Measurements from ENCODE around the gene CHI3L2. TPM values are rescaled to one million over a fixed set of nuclear protein-coding genes. Genes with fewer than 3 reads are reported as not detected.

The CHI3L2 gene
- total and polyA plus RNA-seq, 2 donors (not counting 1 experiment from before 2014, with no cell fraction given): 9.2 to 31.5 TPM

- Histone ChIP-seq H3K79me2 (ENCODE audit: control insufficient read depth, insufficient read depth, low read length) (peaks cover 42% of the 10 kb centered on the region), H3K4me2 (replicated peaks; ENCODE audit: low read depth, low read length, poor library complexity, severe bottlenecking) (peak overlapping the region; percentile 88), H2AFZ (ENCODE audit: insufficient read depth, low read depth, low read length, poor library complexity, severe bottlenecking) (peak overlapping the region; percentile 84), H3K4me3 (ENCODE audit: control extremely low read depth in 1 of 5, extremely low read depth in 1 of 5, insufficient read depth in 1 of 5, low read depth in 2 of 5, low read length in 4 of 5) (peak overlapping the region; percentile 12 to 87 (median 71)), H4K20me1 (ENCODE audit: control insufficient read depth, insufficient read depth, low read length, poor library complexity, severe bottlenecking) (no peaks in the 10 kb centered on the region), H3K27ac (ENCODE audit: low read length in 2 of 2) (peak overlapping the region; percentile 88 to 96), H3K36me3 (replicated peaks in 1 of 2; ENCODE audit: control extremely low read depth in 1 of 2, control insufficient read depth in 1 of 2, extremely low read depth in 1 of 2, insufficient read depth in 2 of 2, low read length in 1 of 2) (peaks cover 0 to 13% of the 10 kb centered on the region in 2 experiments), H3K9me3 (ENCODE audit: control extremely low read depth in 1 of 3, control insufficient read depth in 2 of 3, insufficient read depth in 1 of 3, low read length in 2 of 3) (no peaks in the 10 kb centered on the region), H3K27me3 (replicated peaks in 1 of 4; ENCODE audit: control extremely low read depth in 1 of 4, control insufficient read depth in 3 of 4, insufficient read depth in 4 of 4, low read length in 3 of 4) (no peaks in the 10 kb centered on the region), H3K9ac (ENCODE audit: low read length) (peak overlapping the region; percentile 83), H3K4me1 (ENCODE audit: control insufficient read depth in 2 of 2, insufficient read depth in 2 of 2, low read length in 2 of 2) (peaks cover 58 to 68% of the 10 kb centered on the region in 2 donors)
- Mint-ChIP-seq H3K4me1 (peaks cover 76% of the 10 kb centered on the region), H3K27ac (peak overlapping the region; percentile 96), H3K9me3 (ENCODE audit: insufficient read depth) (no peaks in the 10 kb centered on the region), H3K4me3 (peak overlapping the region; percentile 91), H3K27me3 (no peaks in the 10 kb centered on the region)
- ChIA-PET POLR2A (interaction anchor here (0.7 to 7.8 kb wide), 13 partner anchors 12 to 303 kb away, joined by 3 to 138 read pairs (median 5); partner anchors contain the start of genes CEPT1 and DRAM2), CTCF (interaction anchor here (0.7 to 9.3 kb wide), 9 partner anchors 13 to 238 kb away, joined by 3 to 205 read pairs (median 3); no protein-coding TSS in a partner anchor)
- DNase-seq: peak; percentile 85
- TF ChIP-seq CTCF (IDR thresholded peaks at IDR 0.05) (no peak), EZH2 (IDR thresholded peaks at IDR 0.05; ENCODE audit: borderline replicate concordance, insufficient read depth, low read depth, low read length, poor library complexity, severe bottlenecking) (no peak)
- 1% methylated on average over 60 of the region's 61 CpGs for WGBS (ENCODE audit: insufficient coverage)
- peak; percentile 83 for ATAC-seq (ENCODE audit: low read depth)
- intact Hi-C loops (cut with micrococcal nuclease): loop anchor here (1.0 to 10.0 kb wide), 7 partner anchors 12 to 420 kb away; partner anchors contain the start of genes ATP5PB, CEPT1, DRAM2 and LRIF1
Observed at GRCh38 chr1:111204201-111204982, 23.1 kb upstream of the CHI3L2 start.

All from B cell (primary cell).